NCI-H1694 treated with DMSO at 0.1 percent for 48 hours (cell line): ENCODE results near the gene PPHLN1.
"Not testable (repeated sequence)": the region's sequence is repeated elsewhere in the genome, so short reads cannot be mapped to it uniquely, and the experiment has no call there.

ENCODE experiments used
- DNase-seq: peaks from one replicate; lab custom pipeline; 2025; lab: John Stamatoyannopoulos, UW

The PPHLN1 gene

DNA sequence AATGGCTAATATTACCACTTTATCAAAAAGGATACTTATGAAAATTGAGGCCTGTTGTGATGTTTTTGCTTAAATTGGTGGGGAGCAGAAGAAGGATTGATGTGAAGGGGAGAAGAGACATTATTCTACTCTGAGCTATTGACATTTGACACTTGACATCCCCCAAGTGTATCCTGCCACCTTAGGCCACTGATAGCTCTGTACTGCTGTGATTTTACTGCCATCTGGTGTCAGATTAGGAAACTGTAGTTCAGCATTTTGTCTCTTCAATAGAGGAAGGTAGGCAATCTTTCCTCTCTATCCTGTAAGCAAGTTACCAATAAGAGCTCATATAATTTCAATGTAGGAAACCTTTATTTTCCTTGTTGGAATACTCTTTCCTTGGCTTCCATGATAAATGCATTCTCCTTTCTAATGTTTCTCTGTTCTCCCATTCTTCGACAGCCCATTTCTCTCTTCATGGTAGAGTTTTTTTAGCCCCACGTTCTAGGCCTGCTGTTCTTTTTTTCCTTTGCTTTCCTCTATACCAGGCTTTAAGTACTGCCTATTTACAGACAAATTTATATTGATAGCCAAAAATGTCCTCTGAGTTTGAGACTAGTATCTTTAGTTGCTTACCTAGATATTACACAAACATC lies 46.3 kb downstream of the PPHLN1 start:
- peak; percentile 28 for DNase-seq

DNA sequence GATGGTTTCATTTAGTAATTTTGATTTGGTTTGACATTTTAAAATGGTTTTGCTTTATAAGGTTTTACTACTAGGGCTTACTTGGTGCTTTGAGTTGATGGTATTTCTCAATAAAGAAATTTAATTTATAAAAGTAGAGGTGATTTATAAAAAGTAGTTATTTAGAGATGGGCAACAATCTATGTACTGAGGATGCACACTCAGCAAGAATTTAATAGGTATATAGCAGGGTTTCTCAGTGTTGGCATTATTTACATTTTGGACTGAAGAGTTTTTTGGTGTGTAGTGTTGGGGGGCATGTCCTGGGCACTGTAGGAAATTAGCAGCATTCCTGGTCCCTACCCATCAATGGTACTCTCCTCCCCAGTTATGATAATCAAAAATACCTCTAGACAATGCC lies 47.7 kb downstream of the PPHLN1 start:
- DNase-seq, result no peak

DNA sequence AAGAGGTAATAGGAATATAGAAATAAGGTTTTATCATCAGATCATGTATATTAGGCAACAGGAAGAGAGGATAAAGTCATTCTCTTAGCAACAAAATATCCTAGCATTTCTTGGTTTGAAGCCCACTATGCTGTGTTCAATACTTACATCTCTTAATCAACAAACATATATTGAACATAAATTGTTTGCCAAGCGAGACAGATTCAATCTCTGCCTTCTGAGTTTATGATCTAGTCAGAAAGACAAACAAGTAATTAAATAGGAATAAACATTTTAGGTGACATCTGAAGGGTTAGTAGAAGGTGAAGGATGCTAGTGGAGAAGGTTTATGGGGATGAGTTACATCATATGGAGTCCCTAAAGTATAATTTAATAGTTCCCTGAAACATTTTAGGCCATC lies 54.8 kb downstream of the PPHLN1 start:
- DNase-seq, result no peak

DNA sequence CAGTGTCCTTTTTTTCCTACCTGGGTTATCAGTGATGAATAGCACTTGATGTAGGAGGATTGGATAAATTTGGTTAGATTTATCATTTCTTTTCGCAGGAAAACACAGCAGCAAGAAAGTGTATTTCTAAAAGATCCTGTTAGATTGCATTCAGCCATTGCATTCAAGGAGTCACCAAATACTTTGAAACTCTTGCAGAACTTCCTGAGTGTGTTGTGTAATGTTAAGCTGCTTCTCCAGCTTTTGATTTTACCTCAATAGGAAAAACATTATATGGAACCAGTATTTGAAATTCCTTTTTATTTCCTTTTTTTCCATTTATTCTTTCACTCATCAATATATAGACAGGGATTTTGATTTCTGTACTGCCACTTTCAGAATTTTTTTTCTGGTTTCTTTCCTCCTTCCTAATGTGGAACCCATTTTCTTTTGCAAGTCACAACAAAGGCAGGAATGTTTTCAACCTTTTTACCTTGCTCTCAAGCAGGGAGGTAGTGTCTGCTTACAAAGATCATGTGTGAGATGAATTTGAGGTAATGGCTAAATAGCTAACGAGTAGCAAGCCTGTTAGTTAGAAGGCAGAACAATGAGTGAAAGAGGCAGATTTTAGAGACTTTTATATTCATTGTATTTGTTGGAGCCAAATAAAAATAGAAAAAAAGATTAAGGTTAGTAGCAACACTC lies 56.2 kb downstream of the PPHLN1 start:
- no peak for DNase-seq

DNA sequence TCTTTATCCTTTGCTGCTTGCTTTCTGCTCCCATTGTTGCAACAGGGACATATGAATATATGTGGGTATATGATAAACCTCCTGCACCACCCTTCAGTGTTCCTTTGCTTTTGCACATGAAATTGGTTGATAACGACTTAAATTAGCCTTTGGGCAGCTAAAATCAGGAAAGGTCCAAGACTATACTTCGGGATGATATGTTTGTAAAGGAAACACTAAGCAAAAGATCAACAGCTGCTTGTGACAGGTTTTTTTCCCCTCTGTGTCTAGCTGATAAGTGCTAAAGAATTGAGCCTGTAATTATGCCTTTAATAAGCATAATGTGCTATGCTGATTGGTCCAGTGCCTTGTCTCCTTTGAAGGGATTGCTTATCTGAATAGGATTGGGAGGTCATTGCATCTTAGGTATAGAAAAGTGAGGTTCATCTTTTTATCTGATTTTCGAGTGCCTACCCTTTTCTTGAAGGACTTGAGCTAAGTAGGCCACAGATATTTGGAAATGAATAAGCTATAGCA lies 59.4 kb downstream of the PPHLN1 start:
- no peak for DNase-seq

DNA sequence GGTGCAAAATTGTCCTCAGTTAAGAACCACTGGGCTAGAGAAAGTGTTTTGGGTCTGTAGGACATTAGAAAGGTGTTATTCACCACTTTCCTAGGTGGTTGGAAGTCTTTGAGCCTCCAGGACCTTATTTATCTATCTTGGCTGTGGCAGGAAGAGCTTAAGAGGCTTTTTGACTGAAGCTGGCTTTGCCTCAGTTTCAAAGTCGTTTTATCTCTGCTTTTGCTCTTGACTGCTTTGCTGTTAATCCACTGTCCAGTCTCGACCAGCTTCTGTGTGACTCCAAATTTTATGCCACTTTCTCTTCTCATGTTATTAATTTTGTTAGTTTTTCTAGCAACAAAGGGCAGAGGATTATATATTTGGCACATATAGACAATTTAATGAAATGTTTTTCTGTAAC lies 60.3 kb downstream of the PPHLN1 start:
- DNase-seq, result no peak

DNA sequence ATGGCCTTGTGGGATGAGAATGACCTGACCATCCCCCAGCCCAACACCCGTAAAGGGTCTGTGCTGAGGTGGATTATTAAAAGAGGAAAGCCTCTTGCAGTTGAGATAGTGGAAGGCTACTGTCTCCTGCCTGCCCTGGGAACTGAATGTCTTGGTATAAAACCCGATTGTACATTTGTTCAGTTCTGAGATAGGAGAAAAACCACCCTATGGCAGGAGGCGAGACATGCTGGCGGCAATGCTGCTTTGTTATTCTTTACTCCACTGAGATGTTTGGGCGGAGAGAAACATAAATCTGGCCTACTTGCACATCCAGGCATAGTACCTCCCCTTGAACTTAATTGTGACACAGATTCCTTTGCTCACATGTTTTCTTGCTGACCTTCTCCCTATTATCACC lies 62.1 kb downstream of the PPHLN1 start:
- DNase-seq, result not testable (repeated sequence)

DNA sequence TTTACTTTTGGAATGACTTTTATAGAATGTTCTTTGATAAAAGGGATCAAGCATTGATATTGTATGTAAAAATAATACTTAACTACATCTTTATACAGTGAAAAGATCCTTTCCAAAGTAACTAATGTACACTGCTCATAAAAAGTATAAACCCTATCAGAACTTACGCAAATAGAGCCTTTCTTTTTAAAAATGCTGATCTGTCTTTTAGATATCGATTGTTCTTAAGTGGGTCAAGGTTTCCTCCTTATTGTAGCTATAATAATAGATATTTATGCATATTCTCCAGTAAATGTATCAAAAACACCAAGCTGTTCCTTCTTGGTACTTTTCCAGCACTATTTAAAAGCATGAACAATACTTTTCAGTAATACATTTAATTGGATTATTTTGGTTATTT lies 68.5 kb downstream of the PPHLN1 start:
- no peak for DNase-seq

DNA sequence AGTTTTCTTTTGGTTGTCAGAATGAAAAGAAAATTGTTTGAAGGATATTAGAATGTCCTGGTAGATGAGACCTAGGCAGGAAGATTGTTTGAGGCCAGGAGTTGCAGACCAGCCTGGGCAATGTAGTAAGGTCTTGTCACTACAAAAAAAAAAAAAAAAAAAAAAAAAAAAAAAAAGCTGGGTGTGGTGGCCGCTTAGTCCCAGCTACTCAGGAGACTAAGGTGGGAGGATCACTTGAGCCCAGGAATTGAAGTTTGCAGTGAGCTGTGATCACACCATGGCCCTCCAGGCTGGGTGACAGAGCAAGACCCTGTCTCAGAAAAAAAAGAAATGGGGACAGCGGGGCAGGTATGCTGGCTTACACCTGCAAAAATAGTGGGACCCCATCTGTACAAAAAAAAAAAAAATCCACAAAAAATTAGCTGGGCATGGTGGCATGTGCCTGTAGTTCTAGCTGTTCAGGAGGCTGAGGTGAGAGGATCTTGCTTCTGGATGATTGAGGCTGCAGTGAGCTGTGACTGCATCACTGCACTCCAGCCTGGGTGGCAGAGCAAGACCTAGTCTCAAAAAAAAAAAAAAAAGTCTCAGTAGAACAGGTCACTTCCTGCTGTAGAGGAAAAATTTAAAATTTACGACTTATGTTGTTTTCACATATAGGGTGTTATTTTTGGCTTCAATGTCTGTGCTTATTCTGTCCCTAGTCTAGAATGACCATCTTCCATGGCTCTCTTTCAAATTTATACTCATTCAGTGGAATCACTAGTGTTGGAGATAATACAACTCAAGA lies 70.7 kb downstream of the PPHLN1 start:
- DNase-seq, result no peak

DNA sequence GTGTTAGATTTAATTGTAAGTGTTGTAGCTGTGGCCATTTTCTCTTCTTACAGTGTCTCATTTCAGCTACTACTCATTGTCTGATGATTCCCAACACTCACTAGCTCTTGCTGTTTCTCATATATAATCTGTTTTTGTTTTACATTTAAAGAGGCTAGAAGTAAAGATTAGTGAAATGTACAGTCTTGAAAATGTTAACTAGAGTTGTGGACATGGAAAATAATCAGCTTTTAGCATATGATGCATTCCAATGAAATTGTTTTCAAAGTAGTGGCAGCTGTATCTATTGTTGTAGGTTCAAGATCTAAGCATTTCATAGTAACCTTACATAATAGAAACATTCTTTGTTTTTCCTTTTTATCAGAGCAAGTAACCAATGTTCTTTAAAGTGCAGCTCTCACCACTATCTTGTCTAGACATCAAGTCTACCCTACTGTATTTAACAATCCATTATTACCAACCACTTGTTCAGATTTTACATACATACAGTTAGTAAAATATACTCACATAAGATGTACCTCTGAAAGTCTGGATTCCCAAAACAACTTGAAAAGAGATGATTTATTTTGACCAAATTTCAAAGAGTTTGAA lies 76.9 kb downstream of the PPHLN1 start:
- DNase-seq, result no peak

DNA sequence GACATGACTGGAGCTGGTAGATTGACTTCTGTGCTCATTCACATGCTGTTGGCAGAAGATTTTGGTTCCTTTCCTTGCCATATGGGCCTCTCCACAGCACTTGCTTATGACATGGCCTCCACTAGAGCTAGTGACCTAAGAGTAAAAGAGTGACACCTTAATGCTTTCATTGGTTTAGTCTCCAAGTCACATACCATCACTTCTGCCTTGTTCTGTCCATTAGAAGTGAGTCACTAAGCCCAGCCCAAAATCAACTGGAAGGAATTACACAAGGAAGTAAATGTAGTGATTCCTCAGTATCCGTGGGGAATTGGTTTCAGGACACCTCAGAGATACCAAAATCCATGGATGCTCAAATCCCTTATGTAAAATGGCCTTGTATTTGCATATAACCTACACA lies 81.3 kb downstream of the PPHLN1 start:
- DNase-seq, result no peak

DNA sequence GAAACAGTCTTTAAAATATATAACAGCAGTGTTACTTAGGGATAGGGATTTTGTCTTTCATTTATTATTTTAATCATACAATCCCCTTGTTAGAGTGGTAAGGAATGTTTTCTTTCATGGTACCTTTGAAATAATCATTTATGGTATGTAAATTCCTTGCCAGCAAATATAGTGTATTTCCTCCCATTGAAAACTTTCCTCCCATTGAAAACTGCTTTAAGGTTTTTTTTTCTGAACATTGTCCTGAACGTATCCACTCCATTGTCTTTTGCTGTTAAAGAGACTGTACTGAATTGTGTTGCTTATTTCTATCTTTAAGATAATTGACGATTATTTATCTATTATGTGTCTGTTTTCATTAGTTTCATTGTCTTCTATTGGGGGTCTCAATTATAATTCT lies 83.5 kb downstream of the PPHLN1 start:
- DNase-seq, result no peak

DNA sequence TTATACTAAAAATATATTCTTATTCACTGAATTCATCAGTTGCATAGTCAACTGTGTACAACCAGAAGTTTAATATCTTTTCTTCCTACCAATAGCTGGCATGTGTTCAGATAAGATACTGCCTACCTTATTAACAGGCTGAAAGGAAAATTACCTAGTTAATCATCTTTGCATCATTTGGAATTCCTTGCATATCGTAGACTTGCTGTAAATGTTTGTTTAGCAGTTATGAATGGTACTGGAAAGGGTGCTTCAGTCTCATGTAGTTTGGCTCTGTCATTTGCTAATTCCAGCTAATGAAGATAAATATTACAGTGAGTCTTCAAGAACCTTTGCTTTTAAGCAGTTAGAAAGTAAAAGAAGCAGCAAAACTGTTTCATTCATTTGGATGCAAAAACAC lies 84.4 kb downstream of the PPHLN1 start:
- DNase-seq, result no peak

DNA sequence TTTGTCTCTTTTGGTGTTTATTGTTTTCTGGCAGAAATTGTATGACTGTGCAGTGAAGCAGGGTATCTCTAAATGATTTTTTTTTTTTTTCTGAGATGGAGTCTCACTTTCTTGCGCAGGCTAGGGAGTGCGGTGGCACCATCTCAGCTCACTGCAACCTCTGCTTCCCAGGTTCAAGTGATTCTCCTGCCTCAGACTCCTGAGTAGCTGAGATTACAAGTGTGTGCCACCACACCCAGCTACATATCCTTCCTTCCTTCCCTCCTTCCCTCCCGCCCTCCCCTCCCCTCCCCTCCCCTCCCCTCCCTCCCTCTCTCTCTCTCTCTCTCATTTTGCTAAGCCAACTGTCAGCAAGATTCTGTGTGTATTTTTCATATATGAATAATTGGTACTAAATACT lies 94.4 kb downstream of the PPHLN1 start:
- no peak for DNase-seq

DNA sequence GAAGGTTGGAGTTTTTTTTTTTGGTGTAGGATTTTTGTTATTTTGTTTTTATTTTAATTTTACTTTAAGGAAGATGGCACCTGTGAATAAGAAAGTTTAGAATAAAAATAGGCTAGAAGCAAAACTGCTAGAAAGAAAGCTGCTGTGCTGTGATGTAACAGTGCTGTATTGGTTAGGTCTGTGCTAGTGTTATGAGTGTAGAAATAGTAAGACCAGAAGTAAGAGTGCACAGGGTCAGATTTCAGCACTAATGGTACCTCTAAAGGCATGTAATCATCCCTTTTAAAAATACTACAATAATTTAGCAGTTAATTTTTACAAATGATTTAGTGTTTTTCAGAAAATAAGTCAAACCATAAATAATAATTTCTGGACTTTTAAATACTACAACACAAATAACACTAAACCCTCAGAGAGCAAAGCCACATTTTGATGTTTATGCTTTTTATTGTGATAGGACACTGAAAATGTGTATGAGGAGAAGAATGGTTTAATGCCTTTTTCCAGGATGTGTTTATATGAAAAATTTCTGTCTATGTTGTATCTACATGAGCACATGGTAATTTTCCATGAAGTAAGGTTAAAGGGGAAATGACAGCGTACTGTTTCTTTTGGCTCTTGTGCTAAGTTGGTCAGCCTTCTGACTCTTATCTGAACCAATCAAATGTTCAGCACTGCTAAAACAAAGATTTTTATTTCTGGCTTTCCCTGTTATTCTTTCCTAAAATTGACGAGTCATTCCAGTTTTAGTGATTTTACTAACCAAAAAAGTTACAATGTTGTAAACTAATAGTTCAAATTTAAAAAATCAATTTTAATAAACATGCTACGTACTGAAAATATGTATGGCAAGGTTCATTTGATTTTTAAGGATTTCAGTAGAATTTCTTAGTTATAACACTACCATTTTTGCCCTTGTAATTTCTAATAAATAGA lies 96.1 kb downstream of the PPHLN1 start:
- no peak for DNase-seq

DNA sequence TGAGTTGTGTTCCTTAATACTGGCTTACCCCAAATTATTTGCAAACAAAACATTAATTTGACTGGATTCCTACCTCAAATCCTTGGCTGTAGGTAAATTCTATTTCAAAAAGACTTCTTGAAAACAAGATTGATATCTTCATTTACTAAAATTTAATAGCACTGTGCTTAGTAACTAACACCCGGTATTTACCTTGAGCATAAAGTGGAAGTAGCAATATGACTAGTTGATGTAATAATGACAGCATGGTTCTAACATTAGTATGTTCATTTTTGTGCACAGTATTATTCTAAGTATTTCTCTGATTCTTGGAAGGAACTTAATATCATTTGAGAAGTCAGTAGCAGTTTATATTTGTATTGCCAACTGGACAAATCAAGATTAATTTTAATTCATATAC lies 96.8 kb downstream of the PPHLN1 start:
- no peak for DNase-seq

DNA sequence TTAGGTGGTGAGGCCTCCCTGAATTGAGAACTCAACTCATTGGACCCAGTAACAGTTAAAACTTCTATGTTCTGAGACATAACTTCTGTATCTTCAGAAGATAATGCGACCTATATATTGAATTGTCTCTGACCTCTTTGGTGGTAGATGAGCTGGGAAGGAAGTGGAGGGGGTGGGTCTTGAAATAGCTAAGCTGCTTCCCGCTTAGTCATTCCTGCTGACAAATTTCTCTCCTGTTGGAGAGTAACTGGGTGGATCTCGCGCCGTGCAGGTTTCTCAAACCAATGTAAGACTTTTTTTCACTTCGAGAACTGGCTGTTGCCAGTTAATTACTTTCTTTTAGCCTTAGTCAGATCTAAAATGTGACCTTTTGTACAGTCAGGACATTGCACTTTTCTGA lies 100.8 kb downstream of the PPHLN1 start:
- DNase-seq, result no peak

DNA sequence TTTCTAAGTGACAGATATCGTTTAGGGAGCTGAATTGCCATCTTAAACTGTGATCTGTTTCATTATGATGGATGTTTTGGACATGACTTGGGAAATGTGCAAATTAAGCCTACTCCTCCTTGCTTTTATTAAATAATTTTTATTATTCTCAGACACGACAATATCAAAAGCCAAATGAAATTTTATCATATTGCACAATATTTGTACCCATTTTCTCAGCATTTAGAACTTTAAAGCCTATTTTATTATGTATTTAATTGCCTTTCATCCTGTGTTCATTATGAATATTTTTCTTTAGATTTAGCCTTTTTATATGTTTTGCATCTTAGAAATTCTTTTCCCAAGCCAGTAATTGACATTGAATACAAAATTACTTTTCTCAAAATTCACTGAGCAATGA lies 102.9 kb downstream of the PPHLN1 start:
- DNase-seq, result no peak

DNA sequence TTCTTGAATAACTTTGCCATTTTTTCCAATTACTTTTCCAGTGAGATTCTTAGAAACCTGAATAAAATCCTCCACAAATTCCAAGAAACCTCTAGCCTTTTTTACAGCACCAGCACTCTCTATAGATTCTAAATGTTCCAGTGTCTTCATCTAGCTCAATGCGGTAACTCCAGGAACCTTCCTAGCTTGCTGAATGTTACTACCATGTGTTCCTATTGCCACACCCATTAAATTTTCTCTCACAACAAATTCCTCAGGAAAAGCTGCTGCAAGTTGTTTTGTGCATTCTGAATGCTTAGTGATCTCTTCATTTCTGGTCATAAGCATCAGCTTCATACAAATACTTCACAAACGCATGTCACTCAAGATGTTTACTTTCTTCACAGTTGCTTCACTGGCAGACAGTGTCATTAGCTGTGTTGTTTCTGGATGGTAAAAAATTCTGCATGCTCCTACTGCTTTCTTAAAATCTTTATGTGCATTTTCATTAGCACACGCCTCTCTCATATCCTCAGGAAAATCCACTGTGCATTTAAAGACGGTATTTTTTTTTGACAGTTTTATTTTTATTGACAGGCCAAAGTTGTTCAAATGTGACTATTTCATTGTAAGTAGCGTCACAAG lies 106.7 kb downstream of the PPHLN1 start:
- no peak for DNase-seq

DNA sequence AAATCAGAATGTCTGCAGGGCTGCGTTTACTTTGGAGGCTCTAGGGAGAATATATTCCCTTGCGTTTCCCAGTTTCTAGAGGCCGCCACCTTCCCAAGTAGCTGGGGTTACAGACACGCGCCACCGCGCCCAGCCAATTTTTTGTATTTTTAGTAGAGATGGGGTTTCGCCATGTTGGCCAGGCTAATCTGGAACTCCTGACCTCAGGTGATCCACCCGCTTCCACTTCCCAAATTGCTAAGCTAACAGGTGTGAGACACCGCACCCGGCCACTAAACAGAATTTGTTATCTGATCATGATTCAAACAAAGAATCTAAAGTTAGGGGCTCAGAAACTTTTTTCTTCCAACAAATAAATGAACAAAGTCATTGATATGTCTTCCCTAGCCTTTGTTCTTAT lies 114.6 kb downstream of the PPHLN1 start:
- no peak for DNase-seq

DNA sequence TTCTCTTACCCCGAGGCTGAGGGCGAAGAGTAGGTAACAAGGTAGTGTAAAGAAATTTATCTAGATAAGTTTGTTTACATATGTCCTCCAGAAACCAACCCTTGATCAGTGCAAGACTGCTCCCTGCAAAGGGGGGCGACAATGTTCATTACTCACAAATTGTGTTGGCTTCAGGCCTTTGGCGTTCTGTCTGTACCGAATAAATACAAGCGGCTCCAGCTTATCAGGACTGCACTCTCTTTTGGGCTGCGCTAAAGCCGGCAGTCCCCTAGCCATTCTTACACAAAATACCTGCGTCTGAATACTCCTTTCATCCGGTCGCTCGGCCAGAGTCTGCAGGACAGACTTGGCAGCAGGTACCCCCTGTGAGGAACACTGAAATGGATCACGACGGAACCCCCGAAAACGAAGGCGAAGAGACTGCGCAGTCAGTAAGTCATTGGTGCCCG lies 116.4 kb downstream of the PPHLN1 start:
- DNase-seq, result no peak
